Measurements from ENCODE around the gene AGGF1.

The AGGF1 gene

GRCh38 chr5:77064040-77064439 is 33.8 kb downstream of the AGGF1 start:
- Histone ChIP-seq H4K91ac (ENCODE audit: low read depth, low read length, poor library complexity) (no peak overlapping the region), H3K79me1 (ENCODE audit: low read depth, low read length) (no peaks in the 10 kb centered on the region), H2BK120ac (ENCODE audit: low read depth, low read length) (no peak overlapping the region), H2AFZ (ENCODE audit: low read length) (no peak overlapping the region), H3K27ac (replicated peaks; ENCODE audit: low read length) (no peak overlapping the region), H2AK5ac (ENCODE audit: low read depth, low read length) (no peak overlapping the region), H3K4me2 (ENCODE audit: insufficient read depth, low read length, poor library complexity, severe bottlenecking) (no peak overlapping the region), H3K14ac (ENCODE audit: low read length) (no peak overlapping the region), H3K36me3 (replicated peaks in 1 of 2; ENCODE audit: control insufficient read depth in 2 of 2, insufficient read depth in 2 of 2, low read length in 2 of 2) (peaks cover 4 to 89% of the 10 kb centered on the region in 2 donors), H2BK12ac (ENCODE audit: low read length) (no peak overlapping the region), H4K8ac (ENCODE audit: low read depth, low read length) (no peak overlapping the region), H3K4ac (ENCODE audit: low read length) (no peak overlapping the region), H3K27me3 (ENCODE audit: control insufficient read depth in 3 of 3, insufficient read depth in 3 of 3, low read depth in 1 of 3, low read length in 3 of 3) (no peaks in the 10 kb centered on the region), H3K9ac (ENCODE audit: low read depth, low read length, poor library complexity) (no peak overlapping the region), H3K4me1 (ENCODE audit: control insufficient read depth in 2 of 2, insufficient read depth in 1 of 2, low read depth in 1 of 2, low read length in 2 of 2) (no peaks in the 10 kb centered on the region), H3K9me3 (replicated peaks in 1 of 2; ENCODE audit: control insufficient read depth in 2 of 2, insufficient read depth in 1 of 2, low read depth in 1 of 2, low read length in 2 of 2) (no peaks in the 10 kb centered on the region), H2BK15ac (ENCODE audit: low read length) (no peak overlapping the region), H3K4me3 (ENCODE audit: low read length in 2 of 2) (no peak overlapping the region), H2BK5ac (ENCODE audit: low read length) (no peak overlapping the region), H3K23ac (ENCODE audit: low read depth, low read length, poor library complexity) (no peak overlapping the region), H3K18ac (ENCODE audit: low read length) (no peak overlapping the region)
- no CpG with 5 or more reads among the region's 3 CpGs for WGBS, 2 donors (ENCODE audit: extremely low coverage in 2 of 2, insufficient read length in 2 of 2, insufficient replicate concordance in 1 of 2)
- DNase-seq (ENCODE audit: low spot score): no peak

- H2AFZ ChIP-seq (ENCODE audit: low read length): no peak overlapping the region
- H3K27ac ChIP-seq (replicated peaks; ENCODE audit: low read length): no peak overlapping the region
- H3K14ac ChIP-seq (ENCODE audit: low read length): no peak overlapping the region
- H2BK120ac ChIP-seq (ENCODE audit: low read depth, low read length): no peak overlapping the region
- H3K9me3 ChIP-seq (replicated peaks in 1 of 2; ENCODE audit: control insufficient read depth in 2 of 2, insufficient read depth in 1 of 2, low read depth in 1 of 2, low read length in 2 of 2): no peaks in the 10 kb centered on the region
- no peak for DNase-seq (ENCODE audit: low spot score)
- no peak overlapping the region for H2BK15ac ChIP-seq (ENCODE audit: low read length)
- no peak overlapping the region for H3K4me2 ChIP-seq (ENCODE audit: insufficient read depth, low read length, poor library complexity, severe bottlenecking)
- no peak overlapping the region for H3K4me3 ChIP-seq (ENCODE audit: low read length in 2 of 2)
- no peak overlapping the region for H3K18ac ChIP-seq (ENCODE audit: low read length)
- H3K23ac ChIP-seq (ENCODE audit: low read depth, low read length, poor library complexity): no peak overlapping the region
- no peak overlapping the region for H4K8ac ChIP-seq (ENCODE audit: low read depth, low read length)
- H2AK5ac ChIP-seq (ENCODE audit: low read depth, low read length): no peak overlapping the region
- no CpG with 5 or more reads among the region's 3 CpGs for WGBS, 2 donors (ENCODE audit: extremely low coverage in 2 of 2, insufficient read length in 2 of 2, insufficient replicate concordance in 1 of 2)
- H2BK12ac ChIP-seq (ENCODE audit: low read length): no peak overlapping the region
- no peak overlapping the region for H2BK5ac ChIP-seq (ENCODE audit: low read length)
- H3K4me1 ChIP-seq (ENCODE audit: control insufficient read depth in 2 of 2, insufficient read depth in 1 of 2, low read depth in 1 of 2, low read length in 2 of 2): no peaks in the 10 kb centered on the region
- H3K36me3 ChIP-seq (replicated peaks in 1 of 2; ENCODE audit: control insufficient read depth in 2 of 2, insufficient read depth in 2 of 2, low read length in 2 of 2): peaks cover 2 to 82% of the 10 kb centered on the region in 2 donors
- H3K27me3 ChIP-seq (ENCODE audit: control insufficient read depth in 3 of 3, insufficient read depth in 3 of 3, low read depth in 1 of 3, low read length in 3 of 3): no peaks in the 10 kb centered on the region
- no peak overlapping the region for H4K91ac ChIP-seq (ENCODE audit: low read depth, low read length, poor library complexity)
- H3K4ac ChIP-seq (ENCODE audit: low read length): no peak overlapping the region
- no peaks in the 10 kb centered on the region for H3K79me1 ChIP-seq (ENCODE audit: low read depth, low read length)
- no peak overlapping the region for H3K9ac ChIP-seq (ENCODE audit: low read depth, low read length, poor library complexity)
Measured at GRCh38 chr5:77065256-77065655, 35.1 kb downstream of the AGGF1 start.

GRCh38 chr5:77066184-77066583 is 36.0 kb downstream of the AGGF1 start:
- WGBS, 2 donors (ENCODE audit: extremely low coverage in 2 of 2, insufficient read length in 2 of 2, insufficient replicate concordance in 1 of 2): no CpG with 5 or more reads among the region's 1 CpG
- H4K8ac ChIP-seq (ENCODE audit: low read depth, low read length): no peak overlapping the region
- DNase-seq (ENCODE audit: low spot score): no peak

GRCh38 chr5:77066823-77067442 is 36.7 kb downstream of the AGGF1 start:
- H2BK5ac ChIP-seq (ENCODE audit: low read length): no peak overlapping the region
- no peak overlapping the region for H2AK5ac ChIP-seq (ENCODE audit: low read depth, low read length)
- H3K9ac ChIP-seq (ENCODE audit: low read depth, low read length, poor library complexity): no peak overlapping the region
- H3K27me3 ChIP-seq (ENCODE audit: control insufficient read depth in 3 of 3, insufficient read depth in 3 of 3, low read depth in 1 of 3, low read length in 3 of 3): no peaks in the 10 kb centered on the region
- no peak overlapping the region for H3K14ac ChIP-seq (ENCODE audit: low read length)
- no peak overlapping the region for H3K23ac ChIP-seq (ENCODE audit: low read depth, low read length, poor library complexity)
- no peak overlapping the region for H2BK120ac ChIP-seq (ENCODE audit: low read depth, low read length)
- no peak overlapping the region for H2AFZ ChIP-seq (ENCODE audit: low read length)
- H3K18ac ChIP-seq (ENCODE audit: low read length): no peak overlapping the region
- H3K36me3 ChIP-seq (replicated peaks in 1 of 2; ENCODE audit: control insufficient read depth in 2 of 2, insufficient read depth in 2 of 2, low read length in 2 of 2): peaks cover 0 to 65% of the 10 kb centered on the region in 2 donors
- H4K91ac ChIP-seq (ENCODE audit: low read depth, low read length, poor library complexity): no peak overlapping the region
- H3K9me3 ChIP-seq (replicated peaks in 1 of 2; ENCODE audit: control insufficient read depth in 2 of 2, insufficient read depth in 1 of 2, low read depth in 1 of 2, low read length in 2 of 2): no peaks in the 10 kb centered on the region
- no peak overlapping the region for H3K4ac ChIP-seq (ENCODE audit: low read length)
- no peak overlapping the region for H2BK12ac ChIP-seq (ENCODE audit: low read length)
- no peak overlapping the region for H3K4me2 ChIP-seq (ENCODE audit: insufficient read depth, low read length, poor library complexity, severe bottlenecking)
- H3K79me1 ChIP-seq (ENCODE audit: low read depth, low read length): no peaks in the 10 kb centered on the region
- DNase-seq (ENCODE audit: low spot score): no peak
- WGBS, 2 donors (ENCODE audit: extremely low coverage in 2 of 2, insufficient read length in 2 of 2, insufficient replicate concordance in 1 of 2): no CpG with 5 or more reads among the region's 1 CpG
- H2BK15ac ChIP-seq (ENCODE audit: low read length): no peak overlapping the region
- no peak overlapping the region for H3K4me3 ChIP-seq (ENCODE audit: low read length in 2 of 2)
- H3K4me1 ChIP-seq (ENCODE audit: control insufficient read depth in 2 of 2, insufficient read depth in 1 of 2, low read depth in 1 of 2, low read length in 2 of 2): no peaks in the 10 kb centered on the region
- no peak overlapping the region for H4K8ac ChIP-seq (ENCODE audit: low read depth, low read length)
- H3K27ac ChIP-seq (replicated peaks; ENCODE audit: low read length): no peak overlapping the region

More at GRCh38 chr5:77066184-77066583, 36.0 kb downstream of the AGGF1 start:
- Histone ChIP-seq H3K27me3 (ENCODE audit: control insufficient read depth in 3 of 3, insufficient read depth in 3 of 3, low read depth in 1 of 3, low read length in 3 of 3) (no peaks in the 10 kb centered on the region), H2BK5ac (ENCODE audit: low read length) (no peak overlapping the region), H2BK15ac (ENCODE audit: low read length) (no peak overlapping the region), H2AFZ (ENCODE audit: low read length) (no peak overlapping the region), H3K4ac (ENCODE audit: low read length) (no peak overlapping the region), H2BK120ac (ENCODE audit: low read depth, low read length) (no peak overlapping the region), H4K91ac (ENCODE audit: low read depth, low read length, poor library complexity) (no peak overlapping the region), H3K27ac (replicated peaks; ENCODE audit: low read length) (no peak overlapping the region), H3K9ac (ENCODE audit: low read depth, low read length, poor library complexity) (no peak overlapping the region), H3K4me1 (ENCODE audit: control insufficient read depth in 2 of 2, insufficient read depth in 1 of 2, low read depth in 1 of 2, low read length in 2 of 2) (no peaks in the 10 kb centered on the region), H3K4me3 (ENCODE audit: low read length in 2 of 2) (no peak overlapping the region), H3K79me1 (ENCODE audit: low read depth, low read length) (no peaks in the 10 kb centered on the region), H3K18ac (ENCODE audit: low read length) (no peak overlapping the region), H3K14ac (ENCODE audit: low read length) (no peak overlapping the region), H2AK5ac (ENCODE audit: low read depth, low read length) (no peak overlapping the region), H2BK12ac (ENCODE audit: low read length) (no peak overlapping the region), H3K4me2 (ENCODE audit: insufficient read depth, low read length, poor library complexity, severe bottlenecking) (no peak overlapping the region), H3K36me3 (replicated peaks in 1 of 2; ENCODE audit: control insufficient read depth in 2 of 2, insufficient read depth in 2 of 2, low read length in 2 of 2) (peaks cover 2 to 72% of the 10 kb centered on the region in 2 donors), H3K23ac (ENCODE audit: low read depth, low read length, poor library complexity) (no peak overlapping the region), H3K9me3 (replicated peaks in 1 of 2; ENCODE audit: control insufficient read depth in 2 of 2, insufficient read depth in 1 of 2, low read depth in 1 of 2, low read length in 2 of 2) (no peaks in the 10 kb centered on the region)

Data from neuronal stem cell (in vitro differentiated cells).